Activated T-cell treated with anti-CD3 and anti-CD28 coated beads for 48 hours (primary cell): ENCODE measurements around the gene NLK.

Experiments
- DNase-seq: peaks from one replicate; pipeline ENCODE4 v3.0.0-alpha.2; 2020; ENCODE audit warnings: low read depth

Gene NLK

GRCh38 chr17:28113269-28113668, 70.8 kb downstream of the NLK start:
- no peak for DNase-seq

GRCh38 chr17:28115046-28115445, 72.6 kb downstream of the NLK start:
- DNase-seq = no peak

GRCh38 chr17:28117304-28117703, 74.8 kb downstream of the NLK start:
- no peak for DNase-seq

- DNase-seq = no peak
Observed at GRCh38 chr17:28118362-28118761, 75.9 kb downstream of the NLK start.

GRCh38 chr17:28119046-28119445, 76.6 kb downstream of the NLK start:
- no peak for DNase-seq

GRCh38 chr17:28119560-28119959, 77.1 kb downstream of the NLK start:
- no peak for DNase-seq

GRCh38 chr17:28120766-28121165, 78.3 kb downstream of the NLK start:
- no peak for DNase-seq

- DNase-seq = no peak
Observed at GRCh38 chr17:28124962-28125361, 82.5 kb downstream of the NLK start.

- DNase-seq = no peak
Observed at GRCh38 chr17:28125526-28126378, 83.3 kb downstream of the NLK start.

GRCh38 chr17:28127196-28127595, 84.7 kb downstream of the NLK start:
- DNase-seq = no peak

GRCh38 chr17:28128779-28129178, 86.3 kb downstream of the NLK start:
- DNase-seq = no peak

GRCh38 chr17:28130472-28130871, 88.0 kb downstream of the NLK start:
- no peak for DNase-seq

- DNase-seq = no peak
Observed at GRCh38 chr17:28131599-28131998, 89.1 kb downstream of the NLK start.

- DNase-seq = no peak
Observed at GRCh38 chr17:28133562-28133970, 91.1 kb downstream of the NLK start.

GRCh38 chr17:28136923-28137322, 94.4 kb downstream of the NLK start:
- DNase-seq = no peak

GRCh38 chr17:28139822-28140221, 97.3 kb downstream of the NLK start:
- DNase-seq = no peak

GRCh38 chr17:28141313-28141712, 98.8 kb downstream of the NLK start:
- no peak for DNase-seq

GRCh38 chr17:28141773-28142172, 99.3 kb downstream of the NLK start:
- DNase-seq = no peak

- no peak for DNase-seq
Observed at GRCh38 chr17:28142305-28142704, 99.8 kb downstream of the NLK start.

GRCh38 chr17:28144019-28144418, 101.5 kb downstream of the NLK start:
- DNase-seq = no peak

- no peak for DNase-seq
Observed at GRCh38 chr17:28145348-28145747, 102.9 kb downstream of the NLK start.

- DNase-seq = no peak
Observed at GRCh38 chr17:28147017-28147416, 104.5 kb downstream of the NLK start.

GRCh38 chr17:28151001-28151400, 108.5 kb downstream of the NLK start:
- DNase-seq = no peak

- no peak for DNase-seq
Observed at GRCh38 chr17:28154214-28154613, 111.7 kb downstream of the NLK start.
